Mammary epithelial cell (primary cell): ENCODE measurements around the gene UGT1A4.

ENCODE experiments used
- CTCF ChIP-seq, 2 donors: IDR thresholded peaks in 1 of 2; conservative IDR thresholded peaks in 1 of 2; 2 replicates each; pipeline ENCODE4 v1.5.1; 2011 to 2012; ENCODE audit warnings: inconsistent platforms in 2 of 2, low read length in 2 of 2, mild to moderate bottlenecking in 2 of 2, control low read depth in 1 of 2, low read depth in 1 of 2; ENCODE audit not compliant: insufficient read depth in 1 of 2; ENCODE audit errors: extremely low read depth in 1 of 2
- EZH2 ChIP-seq: IDR thresholded peaks from 2 replicates; pipeline ENCODE4 v1.6.1; 2012; ENCODE audit warnings: low read length, inconsistent platforms, borderline replicate concordance

DNA sequence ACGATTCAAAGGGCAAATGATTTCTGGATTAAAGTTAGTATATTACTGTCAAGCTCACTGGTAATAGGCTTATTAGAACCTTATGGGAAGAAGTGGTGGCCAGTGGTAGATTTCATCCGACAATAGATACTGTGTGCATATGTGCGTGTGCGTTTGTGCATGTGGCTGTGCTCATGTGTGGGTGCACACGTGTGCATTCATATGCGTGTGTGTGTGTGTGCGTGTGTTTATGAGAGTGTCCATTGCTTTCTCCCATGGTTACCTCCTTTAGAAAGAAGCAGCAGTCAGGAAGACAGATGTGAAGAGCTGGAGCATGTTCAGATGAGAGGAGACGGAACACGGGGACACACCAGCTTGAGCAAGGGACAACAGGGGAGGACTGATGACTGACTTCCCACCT lies 50.7 kb downstream of the UGT1A4 start:
- TF ChIP-seq CTCF (conservative IDR thresholded peaks at IDR 0.05 in 1 of 2, IDR thresholded peaks at IDR 0.05 in 1 of 2; ENCODE audit: extremely low read depth in 1 of 2, insufficient read depth in 1 of 2, low read depth in 1 of 2, low read length in 2 of 2): no peak
- no peak for TF ChIP-seq EZH2
